HG03097 (cell line): Measurements from ENCODE around the gene GOSR2.

Experiments
- ATAC-seq: cut with Tn5 transposase; IDR thresholded peaks from one replicate; pipeline ENCODE4 v1.9.1; 2021; ENCODE audit not compliant: unreplicated experiment, low FRiP score

The GOSR2 gene

DNA sequence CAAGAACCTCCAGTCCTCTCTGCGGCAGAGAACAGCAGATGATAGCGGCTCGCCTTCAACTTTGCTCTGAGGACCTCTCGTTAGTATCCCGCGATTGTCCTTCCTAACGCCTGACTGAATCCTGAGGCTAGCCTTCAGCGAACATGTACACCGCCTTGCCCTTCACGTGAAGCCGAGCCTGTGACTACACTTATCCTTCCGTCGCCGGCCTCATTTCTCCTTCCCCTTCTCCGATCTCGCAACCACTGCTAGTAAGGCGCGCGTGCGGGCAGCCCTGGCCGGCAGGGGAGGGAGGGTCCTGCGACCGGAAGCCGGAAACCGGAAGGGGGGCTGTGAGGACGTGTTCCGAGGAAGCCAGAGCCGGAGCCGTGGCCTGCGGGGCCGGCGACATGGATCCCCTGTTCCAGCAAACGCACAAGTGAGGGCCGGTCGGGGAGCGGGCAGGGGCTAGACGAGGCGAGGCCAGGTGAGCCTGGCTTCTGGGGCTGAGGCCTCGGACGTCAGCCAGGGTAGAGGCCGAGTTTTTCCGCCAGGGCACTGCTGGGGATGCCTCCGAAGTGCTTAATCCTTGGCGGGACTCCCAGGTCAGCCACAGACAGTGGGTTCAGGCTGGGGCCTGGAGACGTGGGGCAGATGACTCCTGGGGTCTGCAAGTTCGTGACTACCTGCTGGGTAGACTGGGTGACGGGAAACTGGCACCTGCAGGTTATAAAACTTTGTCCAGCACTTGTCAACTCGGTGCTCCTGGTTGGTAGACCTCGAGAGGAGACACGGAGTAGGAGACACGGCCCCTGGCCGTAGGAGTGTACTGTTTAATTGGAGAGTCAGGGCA is at the start of gene GOSR2:
GOSR2 (plus strand) TSS at position 357 of the 832 bp plus-strand sequence; CDS start at position 390, 33 bp downstream.
- ATAC-seq: peak; percentile 82

GRCh38 chr17:46873941-46874645 is 48.9 kb upstream of the GOSR2 start:
- no peak for ATAC-seq

DNA sequence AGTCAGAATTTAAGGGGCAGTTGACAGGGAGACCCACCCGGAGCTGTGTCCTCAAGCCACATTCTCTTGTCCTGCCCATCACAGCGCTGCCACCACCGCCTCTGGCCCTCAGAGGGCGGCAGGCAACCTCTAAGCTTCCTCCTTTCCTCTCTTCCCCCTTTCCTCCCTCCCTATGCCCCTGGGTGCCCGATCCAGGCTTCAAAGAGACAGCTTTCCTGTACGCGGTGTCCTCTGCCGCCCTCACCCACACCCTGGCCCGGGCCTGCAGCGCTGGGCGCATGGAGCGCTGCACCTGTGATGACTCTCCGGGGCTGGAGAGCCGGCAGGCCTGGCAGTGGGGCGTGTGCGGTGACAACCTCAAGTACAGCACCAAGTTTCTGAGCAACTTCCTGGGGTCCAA is 48.1 kb upstream of the GOSR2 start:
- no peak for ATAC-seq

DNA sequence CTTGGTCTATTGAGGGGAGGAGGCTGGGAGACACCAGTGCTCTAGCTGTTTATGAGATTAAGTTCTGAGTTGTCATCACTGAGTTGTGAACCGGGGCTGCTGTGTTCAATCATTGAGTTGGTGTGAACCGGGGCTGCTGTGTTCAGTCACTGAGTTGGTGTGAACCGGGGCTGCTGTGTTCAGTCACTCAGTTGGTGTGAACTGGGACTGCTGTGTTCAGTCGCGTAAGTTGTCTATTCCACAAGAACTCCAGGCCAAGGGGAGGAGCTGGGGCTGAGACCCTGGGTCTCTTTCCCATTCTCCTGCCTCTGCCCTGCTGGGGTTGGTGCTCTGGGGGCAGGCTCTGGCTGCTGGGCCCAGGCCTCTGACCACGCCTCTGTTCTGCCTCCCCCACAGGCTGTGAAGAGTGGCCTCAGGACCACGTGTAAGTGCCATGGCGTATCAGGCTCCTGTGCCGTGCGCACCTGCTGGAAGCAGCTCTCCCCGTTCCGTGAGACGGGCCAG is 47.1 kb upstream of the GOSR2 start:
- ATAC-seq: no peak

DNA sequence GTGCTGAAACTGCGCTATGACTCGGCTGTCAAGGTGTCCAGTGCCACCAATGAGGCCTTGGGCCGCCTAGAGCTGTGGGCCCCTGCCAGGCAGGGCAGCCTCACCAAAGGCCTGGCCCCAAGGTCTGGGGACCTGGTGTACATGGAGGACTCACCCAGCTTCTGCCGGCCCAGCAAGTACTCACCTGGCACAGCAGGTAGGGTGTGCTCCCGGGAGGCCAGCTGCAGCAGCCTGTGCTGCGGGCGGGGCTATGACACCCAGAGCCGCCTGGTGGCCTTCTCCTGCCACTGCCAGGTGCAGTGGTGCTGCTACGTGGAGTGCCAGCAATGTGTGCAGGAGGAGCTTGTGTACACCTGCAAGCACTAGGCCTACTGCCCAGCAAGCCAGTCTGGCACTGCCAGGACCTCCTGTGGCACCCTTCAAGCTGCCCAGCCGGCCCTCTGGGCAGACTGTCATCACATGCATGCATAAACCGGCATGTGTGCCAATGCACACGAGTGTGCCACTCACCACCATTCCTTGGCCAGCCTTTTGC is 46.5 kb upstream of the GOSR2 start:
- no peak for ATAC-seq

GRCh38 chr17:46876926-46877325 is 46.0 kb upstream of the GOSR2 start:
- ATAC-seq: no peak

DNA sequence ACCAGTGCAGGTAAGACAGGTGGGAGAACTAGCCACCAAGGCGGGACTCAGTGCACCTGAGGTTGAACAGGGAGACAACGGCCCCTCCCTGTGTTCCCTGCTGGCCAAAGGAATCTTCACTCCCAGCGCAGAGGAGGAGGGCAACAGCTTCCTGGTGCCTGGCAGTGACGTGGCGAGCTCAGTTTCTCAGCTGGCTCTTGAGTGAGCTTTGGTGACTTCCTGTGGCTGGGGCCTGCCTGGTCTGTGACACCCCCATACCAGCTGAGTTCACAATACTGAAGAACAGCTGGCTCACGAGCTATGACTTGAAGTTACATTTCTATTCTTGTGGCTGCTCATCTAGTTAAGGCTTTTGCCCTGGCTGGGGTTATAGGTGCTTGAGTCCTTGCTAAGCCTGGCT is 45.5 kb upstream of the GOSR2 start:
- ATAC-seq: no peak

- ATAC-seq: no peak
Measured at GRCh38 chr17:46878055-46878454, 44.9 kb upstream of the GOSR2 start.

GRCh38 chr17:46879101-46879500 is 43.9 kb upstream of the GOSR2 start:
- no peak for ATAC-seq

DNA sequence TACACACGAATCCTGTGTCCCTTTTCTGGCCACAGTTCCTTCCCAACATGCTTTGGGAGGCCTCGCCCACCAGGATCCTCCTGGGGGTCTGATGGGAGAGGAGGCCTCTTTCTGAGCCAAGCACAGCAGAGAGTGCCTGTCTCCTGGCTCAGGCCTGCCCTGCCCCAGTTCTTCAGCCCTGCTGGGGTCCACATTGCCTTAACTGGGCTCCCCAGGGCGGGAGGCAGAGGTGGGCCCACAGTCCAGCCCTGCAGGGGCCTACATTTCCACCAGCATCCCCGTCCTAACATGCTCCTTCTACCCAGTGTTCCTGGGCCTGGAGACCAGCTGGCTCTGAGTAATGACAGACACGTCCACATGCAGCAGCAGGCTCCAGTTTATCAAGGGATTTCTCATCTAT is 41.9 kb upstream of the GOSR2 start:
- no peak for ATAC-seq

DNA sequence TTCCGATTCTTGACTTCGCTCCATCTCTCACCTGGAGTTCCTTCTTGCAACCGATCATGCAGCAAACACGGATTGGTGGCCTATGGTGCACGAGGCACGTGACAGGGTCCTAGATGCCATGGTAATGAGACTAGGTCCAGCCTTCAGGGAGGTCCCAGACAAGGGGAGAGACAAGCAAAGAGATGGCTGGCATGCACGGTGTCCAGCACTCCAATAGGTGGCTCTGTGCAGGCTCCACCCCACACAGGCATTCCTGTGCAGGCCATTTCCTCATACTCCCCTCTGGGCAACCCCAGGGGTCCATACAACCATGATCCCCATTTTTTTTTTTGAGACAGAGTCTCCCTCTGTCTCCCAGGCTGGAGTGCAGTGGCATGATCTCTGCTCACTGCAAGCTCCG is 40.3 kb upstream of the GOSR2 start:
- no peak for ATAC-seq

DNA sequence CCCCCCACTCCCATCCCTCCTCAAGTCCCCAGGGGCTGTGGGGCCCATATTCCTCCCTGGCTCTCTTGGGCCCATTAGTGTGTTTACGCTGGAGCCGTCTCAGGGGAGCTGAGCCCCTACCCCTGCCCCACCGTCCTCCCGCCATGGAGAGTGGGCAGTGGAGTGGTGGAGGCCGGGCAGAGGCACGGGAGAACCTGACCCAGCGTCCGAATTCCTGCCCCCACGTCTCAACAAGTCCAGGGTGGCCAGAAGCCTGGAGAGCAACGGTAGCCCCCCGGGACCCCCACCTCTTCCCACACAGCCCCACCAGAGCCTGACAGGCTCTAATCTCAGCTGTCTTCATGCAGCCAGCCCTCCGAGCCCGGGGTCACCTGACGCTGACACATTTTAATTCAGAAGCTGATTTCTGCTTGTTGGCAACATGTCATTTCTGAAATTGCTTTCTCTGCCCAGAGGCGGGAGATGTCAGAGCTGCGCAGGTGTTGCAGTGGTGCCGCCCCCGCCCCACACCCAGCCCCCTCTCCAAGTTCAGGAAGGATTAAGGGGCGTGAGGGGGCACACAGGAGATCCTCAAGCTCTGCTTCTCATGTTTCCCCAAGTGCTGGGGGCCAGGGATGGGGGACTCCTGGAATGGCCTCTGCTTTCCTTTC is 39.0 kb upstream of the GOSR2 start:
- ATAC-seq: no peak

GRCh38 chr17:46884552-46884951 is 38.4 kb upstream of the GOSR2 start:
- ATAC-seq: no peak

DNA sequence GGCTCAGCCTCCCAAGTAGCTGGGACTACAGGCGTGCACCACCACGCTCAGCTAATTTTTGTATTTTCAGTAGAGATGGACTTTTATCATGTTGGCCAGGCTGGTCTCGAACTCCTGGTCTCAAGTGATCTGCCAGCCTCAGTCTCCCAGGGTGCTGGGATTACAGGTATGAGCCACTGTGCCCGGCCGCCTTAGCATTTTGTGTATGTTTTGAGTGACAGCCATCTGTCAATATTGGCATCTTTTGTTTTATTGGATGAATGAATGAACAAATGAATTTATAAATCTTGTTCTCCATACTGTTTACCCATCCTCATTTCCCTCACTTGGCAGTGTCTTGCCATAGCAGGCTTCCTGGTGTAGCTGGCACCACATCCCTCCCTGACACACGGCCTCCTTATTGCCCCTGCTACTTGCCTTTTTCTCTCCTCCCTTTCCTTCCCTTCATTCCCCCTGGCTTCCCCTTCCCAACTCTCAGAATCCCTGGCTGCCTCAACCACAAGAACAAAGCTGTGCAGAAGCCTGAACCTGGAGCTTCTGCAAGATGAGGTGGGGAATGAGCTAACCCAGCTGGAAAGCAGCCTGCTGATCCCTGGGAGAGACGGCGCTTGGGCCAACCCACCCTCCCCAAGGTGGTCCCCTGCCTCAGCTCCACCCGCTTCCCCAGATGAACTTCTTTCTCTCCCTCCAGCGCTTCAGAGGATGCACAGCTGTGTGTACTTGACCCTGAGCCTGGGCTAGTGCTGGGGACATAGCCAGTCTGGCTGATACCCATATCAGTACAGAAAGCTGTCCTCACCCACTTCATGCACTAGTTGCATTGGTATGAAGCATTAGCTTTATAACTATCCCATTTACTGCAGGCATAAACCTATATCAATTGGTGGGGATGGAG is 37.3 kb upstream of the GOSR2 start:
- no peak for ATAC-seq

- ATAC-seq: no peak
Measured at GRCh38 chr17:46886310-46886663, 36.7 kb upstream of the GOSR2 start.

DNA sequence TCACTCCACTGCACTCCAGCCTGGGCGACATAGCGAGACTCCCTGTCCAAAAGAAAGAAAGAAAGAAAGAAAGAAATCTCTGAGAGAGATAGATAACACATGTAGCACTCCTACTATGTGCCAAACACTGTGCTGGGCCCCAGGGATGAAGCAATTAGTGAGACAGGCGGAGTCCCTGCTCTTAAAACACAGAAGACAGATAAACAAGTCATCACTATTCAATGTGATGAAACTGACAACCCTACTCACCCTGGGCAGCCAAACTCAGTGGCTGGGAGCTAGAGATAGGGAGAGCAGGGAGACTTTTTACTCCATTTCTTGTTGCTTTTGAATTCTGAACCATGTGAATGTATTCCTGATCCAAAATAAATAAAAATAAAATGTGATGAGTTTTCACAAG is 35.2 kb upstream of the GOSR2 start:
- ATAC-seq: no peak

DNA sequence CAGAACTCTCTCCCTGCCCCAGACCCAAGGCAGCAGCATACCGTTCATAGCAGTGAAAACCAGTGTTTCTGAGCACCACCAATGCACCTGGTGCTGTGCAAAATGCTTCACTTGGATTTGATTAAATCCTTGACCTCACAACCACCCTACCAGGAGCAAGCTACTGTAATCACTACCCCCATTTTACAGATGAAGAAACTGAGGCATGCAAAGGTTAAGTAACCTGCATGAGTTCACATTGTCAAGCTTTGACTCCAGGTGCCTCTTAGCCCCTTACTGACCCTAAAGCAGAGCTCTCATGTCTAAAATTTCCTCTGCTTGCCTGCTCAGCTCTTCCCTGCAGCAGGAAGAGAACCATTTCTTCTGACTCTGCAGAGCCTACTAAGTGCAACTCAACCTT is 34.2 kb upstream of the GOSR2 start:
- ATAC-seq: no peak

DNA sequence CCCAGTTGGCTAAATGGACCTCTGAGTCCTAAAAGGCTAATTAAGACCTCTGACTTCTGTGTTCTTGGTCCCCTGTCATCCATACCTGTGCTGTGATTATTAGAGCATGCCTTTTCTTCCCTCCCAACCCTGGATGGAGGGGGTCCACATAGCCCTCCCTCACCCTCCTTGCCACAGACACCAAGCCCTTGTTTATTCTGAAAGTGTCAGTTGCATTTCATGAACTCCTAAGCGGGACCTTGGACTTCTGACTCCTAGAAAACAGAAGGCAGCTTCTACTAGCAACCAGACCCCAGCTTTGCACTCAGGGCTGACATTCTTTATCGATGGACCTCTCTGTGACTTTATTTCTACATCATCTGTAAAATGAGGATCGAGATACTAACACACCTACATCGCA is 33.4 kb upstream of the GOSR2 start:
- ATAC-seq: no peak

DNA sequence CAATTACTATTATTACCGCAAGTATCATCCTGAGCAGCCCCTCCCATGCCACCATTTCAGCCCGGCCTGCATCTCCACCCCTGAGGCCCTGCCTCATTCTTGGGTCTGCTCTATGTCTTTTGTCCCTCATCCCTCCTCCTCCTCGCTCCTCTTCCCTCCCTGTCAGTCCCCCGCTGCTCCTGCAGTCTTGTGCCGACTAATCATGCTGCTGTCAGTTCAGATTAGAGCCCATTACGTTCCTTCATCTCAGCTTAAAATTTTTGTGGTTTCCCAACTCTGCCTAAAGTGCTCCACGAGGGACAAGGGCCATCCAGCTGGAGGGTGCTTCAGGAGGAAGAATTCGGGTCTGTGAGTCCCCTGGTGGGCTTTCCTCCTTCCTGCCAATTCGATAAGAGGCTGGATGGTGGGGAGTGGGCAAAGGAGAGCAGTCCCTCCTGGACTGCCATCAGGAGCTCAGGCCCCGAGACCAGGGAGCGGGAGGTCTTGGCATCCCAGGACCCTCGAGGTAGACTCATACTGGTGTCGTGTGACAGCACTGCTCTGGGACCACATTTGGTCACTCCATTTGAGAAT is 32.9 kb upstream of the GOSR2 start:
- no peak for ATAC-seq

- no peak for ATAC-seq
Measured at GRCh38 chr17:46890638-46891037, 32.3 kb upstream of the GOSR2 start.
